ENCODE data around the gene FETUB. TPM values are rescaled to one million over a fixed set of nuclear protein-coding genes. Genes with fewer than 3 reads are reported as not detected.

FETUB gene
- polyA plus RNA-seq, 2 donors: 3.3 to 5.0 TPM

DNA sequence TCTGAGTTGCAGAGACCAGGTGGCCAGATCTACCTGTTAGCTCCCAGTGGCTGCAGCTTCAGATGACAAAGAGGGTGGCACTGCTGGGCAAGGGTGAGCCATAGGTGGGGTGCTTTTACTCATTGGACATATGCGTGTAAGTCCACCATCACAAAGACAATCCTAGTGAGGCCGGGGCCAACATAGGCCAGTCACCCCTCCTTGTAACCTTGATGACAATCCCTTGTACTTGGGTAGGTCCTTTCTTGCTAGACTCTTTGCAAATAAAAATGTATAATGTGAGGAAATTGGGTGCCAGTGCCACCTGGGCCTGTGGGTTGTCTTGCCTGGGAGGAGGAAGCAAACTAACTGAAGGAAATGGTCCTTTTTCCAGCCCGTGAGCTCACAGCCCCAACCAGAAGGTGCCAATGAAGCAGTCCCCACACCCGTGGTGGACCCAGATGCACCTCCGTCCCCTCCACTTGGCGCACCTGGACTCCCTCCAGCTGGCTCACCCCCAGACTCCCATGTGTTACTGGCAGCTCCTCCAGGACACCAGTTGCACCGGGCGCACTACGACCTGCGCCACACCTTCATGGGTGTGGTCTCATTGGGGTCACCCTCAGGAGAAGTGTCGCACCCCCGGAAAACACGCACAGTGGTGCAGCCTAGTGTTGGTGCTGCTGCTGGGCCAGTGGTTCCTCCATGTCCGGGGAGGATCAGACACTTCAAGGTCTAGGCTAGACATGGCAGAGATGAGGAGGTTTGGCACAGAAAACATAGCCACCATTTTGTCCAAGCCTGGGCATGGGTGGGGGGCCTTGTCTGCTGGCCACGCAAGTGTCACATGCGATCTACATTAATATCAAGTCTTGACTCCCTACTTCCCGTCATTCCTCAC is 19.7 kb upstream of the FETUB start:
- Histone ChIP-seq H3K36me3 (ENCODE audit: control insufficient read depth in 2 of 2, insufficient read depth in 2 of 2, low read length in 1 of 2) (no peaks in the 10 kb centered on the region), H3K4me3 (ENCODE audit: low read depth in 1 of 2, low read length in 2 of 2) (no peak overlapping the region), H3K27me3 (ENCODE audit: control insufficient read depth in 1 of 2, insufficient read depth in 2 of 2, low read length in 2 of 2) (no peaks in the 10 kb centered on the region), H3K9me3 (ENCODE audit: control insufficient read depth in 2 of 2, insufficient read depth in 1 of 2, low read depth in 1 of 2, low read length in 1 of 2) (no peaks in the 10 kb centered on the region), H3K4me1 (ENCODE audit: control insufficient read depth in 2 of 2, insufficient read depth in 2 of 2, low read length in 1 of 2) (no peaks in the 10 kb centered on the region), H3K27ac (ENCODE audit: low read depth in 2 of 2, low read length in 1 of 2) (no peak overlapping the region)
- 86 to 89% methylated on average over 17 of the region's 17 CpGs for WGBS, 2 donors

DNA sequence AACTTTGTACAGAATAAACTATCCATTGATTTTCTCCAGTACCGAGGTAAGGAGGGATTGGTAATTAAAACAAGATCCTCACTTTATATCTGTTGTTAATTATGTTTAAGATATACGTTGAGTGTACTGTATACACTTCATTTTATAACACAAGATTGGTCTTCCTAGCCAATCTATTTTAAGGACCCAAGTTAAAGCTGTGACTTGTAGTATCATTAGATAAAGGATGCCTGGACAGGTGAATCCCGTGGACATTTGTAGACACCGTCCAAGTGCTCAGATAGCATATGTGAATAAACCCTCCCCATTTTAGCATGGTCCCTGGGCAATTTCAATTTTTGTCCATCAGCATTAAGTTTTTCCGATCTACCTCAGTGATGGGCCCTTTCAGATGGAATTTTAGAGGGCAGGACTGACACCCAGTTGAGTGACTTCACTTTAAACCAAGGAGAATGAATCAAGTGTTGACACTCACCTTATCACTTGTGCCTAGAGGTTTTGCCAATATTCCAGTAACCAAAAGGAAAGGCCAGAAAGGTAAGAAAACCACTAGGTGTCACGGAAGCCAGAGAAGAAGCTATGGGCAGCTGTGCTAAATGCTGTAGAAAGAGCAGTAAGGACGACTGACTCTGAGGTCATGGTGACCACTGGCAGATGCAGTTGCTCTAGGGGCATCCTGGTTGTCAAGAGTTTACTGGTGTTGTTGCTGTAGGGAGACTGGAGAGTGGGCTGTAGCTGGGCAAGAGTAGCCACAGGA is 18.1 kb upstream of the FETUB start:
- no peak overlapping the region for H3K27ac ChIP-seq (ENCODE audit: low read depth in 2 of 2, low read length in 1 of 2)
- H3K9me3 ChIP-seq (ENCODE audit: control insufficient read depth in 2 of 2, insufficient read depth in 1 of 2, low read depth in 1 of 2, low read length in 1 of 2): peaks cover 0 to 3% of the 10 kb centered on the region in 2 donors
- H3K27me3 ChIP-seq (ENCODE audit: control insufficient read depth in 1 of 2, insufficient read depth in 2 of 2, low read length in 2 of 2): no peaks in the 10 kb centered on the region
- H3K4me3 ChIP-seq (ENCODE audit: low read depth in 1 of 2, low read length in 2 of 2): no peak overlapping the region
- no peaks in the 10 kb centered on the region for H3K36me3 ChIP-seq (ENCODE audit: control insufficient read depth in 2 of 2, insufficient read depth in 2 of 2, low read length in 1 of 2)
- WGBS, 2 donors: 76 to 85% methylated on average over 7 of the region's 7 CpGs
- H3K4me1 ChIP-seq (ENCODE audit: control insufficient read depth in 2 of 2, insufficient read depth in 2 of 2, low read length in 1 of 2): no peaks in the 10 kb centered on the region

DNA sequence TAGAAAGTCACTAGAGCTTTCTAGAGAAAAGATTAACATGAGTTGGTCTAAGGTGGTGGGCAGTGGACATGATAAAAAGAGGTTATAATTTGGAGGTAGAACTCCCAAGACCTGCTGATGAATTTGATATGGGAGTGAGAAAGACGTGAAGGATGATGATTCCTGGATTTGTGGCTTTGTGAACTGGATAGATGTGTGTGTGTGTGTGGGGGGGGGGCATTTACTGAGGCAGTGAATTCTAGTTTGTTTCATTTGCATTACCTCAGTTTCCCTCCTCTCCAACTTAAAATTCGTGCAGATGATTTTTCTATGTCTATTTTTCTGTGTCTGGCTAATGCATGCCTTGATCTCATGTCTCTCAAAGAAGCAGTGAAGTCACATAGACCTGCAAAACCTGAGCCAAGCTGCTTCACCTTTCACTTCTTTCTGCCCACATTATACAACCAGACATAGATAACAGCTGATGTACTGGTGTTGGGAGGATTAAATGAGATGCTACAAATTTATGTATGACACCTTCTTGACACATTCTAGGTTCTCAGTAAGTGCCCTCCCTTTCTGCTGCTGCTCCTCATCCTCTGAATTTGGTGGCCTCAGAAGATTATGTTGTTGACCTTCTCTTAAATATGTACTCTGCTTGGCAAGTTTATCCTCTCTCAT is 17.4 kb upstream of the FETUB start:
- Histone ChIP-seq H3K4me3 (ENCODE audit: low read depth in 1 of 2, low read length in 2 of 2) (no peak overlapping the region), H3K27ac (ENCODE audit: low read depth in 2 of 2, low read length in 1 of 2) (no peak overlapping the region), H3K9me3 (ENCODE audit: control insufficient read depth in 2 of 2, insufficient read depth in 1 of 2, low read depth in 1 of 2, low read length in 1 of 2) (peaks cover 0 to 3% of the 10 kb centered on the region in 2 donors), H3K36me3 (ENCODE audit: control insufficient read depth in 2 of 2, insufficient read depth in 2 of 2, low read length in 1 of 2) (no peaks in the 10 kb centered on the region), H3K27me3 (ENCODE audit: control insufficient read depth in 1 of 2, insufficient read depth in 2 of 2, low read length in 2 of 2) (no peaks in the 10 kb centered on the region), H3K4me1 (ENCODE audit: control insufficient read depth in 2 of 2, insufficient read depth in 2 of 2, low read length in 1 of 2) (no peaks in the 10 kb centered on the region)
- WGBS, 2 donors: 35 to 47% methylated on average over 2 of the region's 2 CpGs

DNA sequence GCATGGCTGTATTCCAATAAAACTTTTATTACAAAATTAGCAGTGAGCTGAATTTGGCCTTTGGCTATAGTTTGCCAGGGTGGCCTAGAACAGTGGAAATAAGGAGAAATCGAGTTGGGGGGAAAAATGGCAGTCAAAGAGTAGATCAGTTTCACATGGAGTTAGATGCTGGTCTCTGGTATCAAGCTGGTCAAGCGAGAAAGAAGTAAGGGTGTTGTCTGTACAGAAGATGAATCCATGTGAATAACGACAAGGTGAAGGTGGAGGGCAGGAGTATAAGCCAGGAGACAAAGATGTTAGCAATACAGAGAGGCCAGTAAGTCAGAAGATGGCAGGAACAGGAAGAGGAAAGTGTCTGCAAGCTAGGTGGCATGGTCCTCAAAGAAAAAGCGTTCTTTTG is 15.6 kb upstream of the FETUB start:
- 73 to 76% methylated on average over 4 of the region's 4 CpGs for WGBS, 2 donors
- H3K27ac ChIP-seq (ENCODE audit: low read depth in 2 of 2, low read length in 1 of 2): no peak overlapping the region
- peaks cover 0 to 3% of the 10 kb centered on the region in 2 donors for H3K9me3 ChIP-seq (ENCODE audit: control insufficient read depth in 2 of 2, insufficient read depth in 1 of 2, low read depth in 1 of 2, low read length in 1 of 2)
- H3K4me1 ChIP-seq (ENCODE audit: control insufficient read depth in 2 of 2, insufficient read depth in 2 of 2, low read length in 1 of 2): no peaks in the 10 kb centered on the region
- no peak overlapping the region for H3K4me3 ChIP-seq (ENCODE audit: low read depth in 1 of 2, low read length in 2 of 2)
- no peaks in the 10 kb centered on the region for H3K27me3 ChIP-seq (ENCODE audit: control insufficient read depth in 1 of 2, insufficient read depth in 2 of 2, low read length in 2 of 2)
- no peaks in the 10 kb centered on the region for H3K36me3 ChIP-seq (ENCODE audit: control insufficient read depth in 2 of 2, insufficient read depth in 2 of 2, low read length in 1 of 2)

DNA sequence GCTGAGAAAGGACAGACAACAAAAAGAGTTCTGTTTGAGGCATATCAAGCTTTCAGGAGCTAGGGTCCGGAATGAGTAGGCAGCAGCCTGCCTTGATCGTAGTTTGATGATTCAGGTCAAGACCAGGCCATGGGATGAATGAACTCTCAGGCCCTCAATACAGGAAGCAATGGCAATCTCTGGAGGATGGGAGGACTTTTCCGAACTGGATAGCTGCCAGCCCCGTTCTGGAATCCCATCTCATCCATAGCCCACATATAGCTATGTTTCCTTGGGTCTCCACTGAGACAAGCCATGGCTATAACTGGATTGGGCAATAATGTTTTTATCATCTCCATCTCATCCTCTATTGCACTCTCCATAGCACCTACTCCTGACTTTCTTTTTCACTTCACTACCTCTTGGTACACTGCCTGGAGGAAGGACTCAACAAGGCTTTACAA is 14.6 kb upstream of the FETUB start:
- no peak overlapping the region for H3K27ac ChIP-seq (ENCODE audit: low read depth in 2 of 2, low read length in 1 of 2)
- H3K36me3 ChIP-seq (ENCODE audit: control insufficient read depth in 2 of 2, insufficient read depth in 2 of 2, low read length in 1 of 2): no peaks in the 10 kb centered on the region
- H3K4me1 ChIP-seq (ENCODE audit: control insufficient read depth in 2 of 2, insufficient read depth in 2 of 2, low read length in 1 of 2): no peaks in the 10 kb centered on the region
- H3K27me3 ChIP-seq (ENCODE audit: control insufficient read depth in 1 of 2, insufficient read depth in 2 of 2, low read length in 2 of 2): no peaks in the 10 kb centered on the region
- WGBS, 2 donors: 66 to 75% methylated on average over 4 of the region's 4 CpGs
- no peak overlapping the region for H3K4me3 ChIP-seq (ENCODE audit: low read depth in 1 of 2, low read length in 2 of 2)
- peaks cover 0 to 3% of the 10 kb centered on the region in 2 donors for H3K9me3 ChIP-seq (ENCODE audit: control insufficient read depth in 2 of 2, insufficient read depth in 1 of 2, low read depth in 1 of 2, low read length in 1 of 2)

DNA sequence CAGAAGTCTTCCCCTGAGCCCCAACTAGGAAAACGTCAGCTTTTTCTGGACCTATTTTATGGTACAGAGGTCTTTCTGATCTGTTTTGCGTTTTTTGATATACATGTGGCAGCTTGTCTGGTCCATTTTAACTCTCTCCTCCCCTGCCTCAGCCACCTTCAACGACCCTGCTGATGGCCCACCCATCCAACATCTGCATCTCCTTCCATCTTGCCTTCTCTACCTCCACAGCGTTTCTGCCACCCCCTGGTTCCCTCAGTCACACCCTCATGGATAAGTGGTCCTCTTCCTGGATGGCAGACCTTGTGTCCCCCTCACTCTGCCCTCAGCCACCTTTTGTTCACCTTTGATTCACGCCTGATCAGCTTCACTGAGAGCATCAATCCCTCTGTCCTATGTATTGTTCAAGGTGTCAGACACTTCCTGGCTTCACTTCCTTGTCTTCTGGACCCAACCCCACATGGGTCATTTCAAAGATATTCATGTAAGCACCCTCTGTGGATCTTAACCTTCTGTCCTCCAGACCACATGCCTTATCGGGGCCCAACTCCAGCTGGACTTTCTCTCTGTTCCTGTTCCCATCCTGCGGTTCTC is 13.8 kb upstream of the FETUB start:
- Histone ChIP-seq H3K4me1 (ENCODE audit: control insufficient read depth in 2 of 2, insufficient read depth in 2 of 2, low read length in 1 of 2) (no peaks in the 10 kb centered on the region), H3K9me3 (ENCODE audit: control insufficient read depth in 2 of 2, insufficient read depth in 1 of 2, low read depth in 1 of 2, low read length in 1 of 2) (peaks cover 0 to 3% of the 10 kb centered on the region in 2 donors), H3K27me3 (ENCODE audit: control insufficient read depth in 1 of 2, insufficient read depth in 2 of 2, low read length in 2 of 2) (no peaks in the 10 kb centered on the region), H3K36me3 (ENCODE audit: control insufficient read depth in 2 of 2, insufficient read depth in 2 of 2, low read length in 1 of 2) (no peaks in the 10 kb centered on the region), H3K4me3 (ENCODE audit: low read depth in 1 of 2, low read length in 2 of 2) (no peak overlapping the region), H3K27ac (ENCODE audit: low read depth in 2 of 2, low read length in 1 of 2) (peak overlapping the region; percentile 8 to 43)
- WGBS, 2 donors: 65% methylated on average over 7 of the region's 7 CpGs

DNA sequence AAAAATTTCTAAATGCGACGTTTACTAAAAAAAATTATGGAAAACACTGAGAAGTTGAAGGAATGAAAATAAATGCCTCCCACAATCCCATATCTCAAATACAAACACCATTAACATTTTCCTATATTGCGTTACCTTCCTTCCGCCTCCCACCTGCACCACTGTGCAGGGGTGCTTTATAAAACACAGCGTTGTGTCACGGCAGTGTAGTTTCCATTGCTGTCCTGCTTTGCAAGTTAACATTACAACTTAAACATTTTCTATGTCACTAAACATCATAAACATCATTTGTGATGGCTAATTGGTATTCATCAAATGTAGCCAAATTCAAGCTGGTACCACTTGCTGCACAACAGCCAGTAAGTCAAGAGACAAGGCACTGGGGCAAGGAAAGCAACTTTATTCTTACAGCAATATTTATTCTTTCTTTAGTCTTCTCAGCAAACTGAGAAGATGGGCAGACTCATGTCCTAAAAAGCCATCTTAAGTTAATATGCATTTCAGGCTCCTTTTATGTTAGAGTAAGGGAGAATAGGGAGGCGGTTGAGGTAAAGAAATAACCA is 12.3 kb upstream of the FETUB start:
- Histone ChIP-seq H3K4me1 (ENCODE audit: control insufficient read depth in 2 of 2, insufficient read depth in 2 of 2, low read length in 1 of 2) (no peaks in the 10 kb centered on the region), H3K27me3 (ENCODE audit: control insufficient read depth in 1 of 2, insufficient read depth in 2 of 2, low read length in 2 of 2) (no peaks in the 10 kb centered on the region), H3K27ac (ENCODE audit: low read depth in 2 of 2, low read length in 1 of 2) (no peak overlapping the region), H3K4me3 (ENCODE audit: low read depth in 1 of 2, low read length in 2 of 2) (no peak overlapping the region), H3K9me3 (ENCODE audit: control insufficient read depth in 2 of 2, insufficient read depth in 1 of 2, low read depth in 1 of 2, low read length in 1 of 2) (peaks cover 0 to 3% of the 10 kb centered on the region in 2 donors), H3K36me3 (ENCODE audit: control insufficient read depth in 2 of 2, insufficient read depth in 2 of 2, low read length in 1 of 2) (no peaks in the 10 kb centered on the region)
- WGBS, 2 donors: 92 to 93% methylated on average over 7 of the region's 7 CpGs

DNA sequence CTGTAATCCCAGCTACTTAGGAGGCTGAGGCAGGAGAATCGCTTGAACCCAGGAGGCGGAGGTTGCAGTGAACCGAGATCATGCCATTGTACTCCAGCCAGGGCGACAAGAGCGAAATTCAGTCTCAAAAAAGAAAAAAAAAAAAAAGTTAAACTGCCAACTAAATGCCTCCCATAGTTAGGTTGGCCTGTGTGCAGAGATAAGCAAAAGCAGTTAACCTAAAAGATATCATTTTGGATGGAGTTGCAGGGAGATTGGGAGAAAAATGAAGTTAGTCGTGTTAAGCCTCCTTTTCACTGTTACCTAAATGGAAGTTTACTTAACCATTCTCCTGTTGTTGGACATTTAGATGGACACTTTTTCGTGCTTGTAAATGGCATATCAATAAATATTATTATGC is 11.4 kb upstream of the FETUB start:
- 85 to 88% methylated on average over 7 of the region's 7 CpGs for WGBS, 2 donors
- no peaks in the 10 kb centered on the region for H3K4me1 ChIP-seq (ENCODE audit: control insufficient read depth in 2 of 2, insufficient read depth in 2 of 2, low read length in 1 of 2)
- no peak overlapping the region for H3K4me3 ChIP-seq (ENCODE audit: low read depth in 1 of 2, low read length in 2 of 2)
- no peaks in the 10 kb centered on the region for H3K27me3 ChIP-seq (ENCODE audit: control insufficient read depth in 1 of 2, insufficient read depth in 2 of 2, low read length in 2 of 2)
- H3K27ac ChIP-seq (ENCODE audit: low read depth in 2 of 2, low read length in 1 of 2): no peak overlapping the region
- H3K9me3 ChIP-seq (ENCODE audit: control insufficient read depth in 2 of 2, insufficient read depth in 1 of 2, low read depth in 1 of 2, low read length in 1 of 2): peaks cover 0 to 3% of the 10 kb centered on the region in 2 donors
- no peaks in the 10 kb centered on the region for H3K36me3 ChIP-seq (ENCODE audit: control insufficient read depth in 2 of 2, insufficient read depth in 2 of 2, low read length in 1 of 2)
